Measurements from ENCODE around the gene TLR6.

Gene TLR6

DNA sequence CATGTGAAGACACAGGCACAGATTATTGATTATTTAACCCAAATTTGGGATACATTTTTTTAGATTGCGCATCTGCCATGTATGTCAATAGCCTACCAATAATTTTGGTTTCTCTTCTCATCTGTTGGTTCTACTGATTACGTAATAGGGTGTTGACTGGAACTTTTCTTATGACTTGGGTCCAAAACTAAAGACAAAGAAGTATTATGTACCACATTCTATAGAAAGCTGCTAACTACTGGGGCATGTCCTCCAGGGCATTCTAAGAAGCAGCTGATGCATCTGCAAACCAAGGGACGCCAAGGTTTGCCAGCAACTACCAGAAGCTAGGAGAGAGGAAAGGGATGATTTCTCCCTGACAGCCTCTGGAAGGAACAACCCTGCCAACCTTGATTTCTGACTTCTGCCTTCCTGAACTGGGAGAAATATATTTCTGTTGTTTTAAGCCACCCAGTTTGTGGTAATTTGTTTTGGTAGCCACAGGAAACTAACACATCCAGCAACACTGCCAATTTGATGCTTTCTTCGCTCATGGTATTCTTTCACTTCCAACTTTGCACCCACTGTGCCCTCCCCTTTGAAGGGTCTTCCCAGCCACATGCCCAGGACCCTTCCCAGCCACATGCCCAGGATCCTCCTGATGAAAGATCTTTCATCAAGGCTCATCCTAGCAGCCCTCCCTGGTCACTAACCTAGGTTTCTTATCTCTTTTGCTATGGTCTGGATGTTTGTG lies 36.1 kb downstream of the TLR6 start:
- no peak for DNase-seq (ENCODE audit: low read depth in 1 of 2, low spot score in 1 of 2)
- Histone ChIP-seq H3K4me3 (replicated peaks; ENCODE audit: insufficient read depth, low read length) (no peak overlapping the region), H3K27me3 (ENCODE audit: insufficient read depth, poor library complexity, severe bottlenecking) (no peaks in the 10 kb centered on the region), H3K27ac (replicated peaks) (no peak overlapping the region)
- TF ChIP-seq, protein P1, sequence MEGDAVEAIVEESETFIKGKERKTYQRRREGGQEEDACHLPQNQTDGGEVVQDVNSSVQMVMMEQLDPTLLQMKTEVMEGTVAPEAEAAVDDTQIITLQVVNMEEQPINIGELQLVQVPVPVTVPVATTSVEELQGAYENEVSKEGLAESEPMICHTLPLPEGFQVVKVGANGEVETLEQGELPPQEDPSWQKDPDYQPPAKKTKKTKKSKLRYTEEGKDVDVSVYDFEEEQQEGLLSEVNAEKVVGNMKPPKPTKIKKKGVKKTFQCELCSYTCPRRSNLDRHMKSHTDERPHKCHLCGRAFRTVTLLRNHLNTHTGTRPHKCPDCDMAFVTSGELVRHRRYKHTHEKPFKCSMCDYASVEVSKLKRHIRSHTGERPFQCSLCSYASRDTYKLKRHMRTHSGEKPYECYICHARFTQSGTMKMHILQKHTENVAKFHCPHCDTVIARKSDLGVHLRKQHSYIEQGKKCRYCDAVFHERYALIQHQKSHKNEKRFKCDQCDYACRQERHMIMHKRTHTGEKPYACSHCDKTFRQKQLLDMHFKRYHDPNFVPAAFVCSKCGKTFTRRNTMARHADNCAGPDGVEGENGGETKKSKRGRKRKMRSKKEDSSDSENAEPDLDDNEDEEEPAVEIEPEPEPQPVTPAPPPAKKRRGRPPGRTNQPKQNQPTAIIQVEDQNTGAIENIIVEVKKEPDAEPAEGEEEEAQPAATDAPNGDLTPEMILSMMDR (IDR thresholded peaks at IDR 0.05; ENCODE audit: insufficient read depth, low read length) = no peak
- no peak for TF ChIP-seq POLR2AphosphoS5 (IDR thresholded peaks at IDR 0.05; ENCODE audit: low read depth)
- no peak for TF ChIP-seq SPI1 (IDR thresholded peaks at IDR 0.05; ENCODE audit: borderline replicate concordance, low read depth)
- TF ChIP-seq GABPA (IDR thresholded peaks at IDR 0.05; ENCODE audit: low read depth) = no peak
- TF ChIP-seq, protein P2, sequence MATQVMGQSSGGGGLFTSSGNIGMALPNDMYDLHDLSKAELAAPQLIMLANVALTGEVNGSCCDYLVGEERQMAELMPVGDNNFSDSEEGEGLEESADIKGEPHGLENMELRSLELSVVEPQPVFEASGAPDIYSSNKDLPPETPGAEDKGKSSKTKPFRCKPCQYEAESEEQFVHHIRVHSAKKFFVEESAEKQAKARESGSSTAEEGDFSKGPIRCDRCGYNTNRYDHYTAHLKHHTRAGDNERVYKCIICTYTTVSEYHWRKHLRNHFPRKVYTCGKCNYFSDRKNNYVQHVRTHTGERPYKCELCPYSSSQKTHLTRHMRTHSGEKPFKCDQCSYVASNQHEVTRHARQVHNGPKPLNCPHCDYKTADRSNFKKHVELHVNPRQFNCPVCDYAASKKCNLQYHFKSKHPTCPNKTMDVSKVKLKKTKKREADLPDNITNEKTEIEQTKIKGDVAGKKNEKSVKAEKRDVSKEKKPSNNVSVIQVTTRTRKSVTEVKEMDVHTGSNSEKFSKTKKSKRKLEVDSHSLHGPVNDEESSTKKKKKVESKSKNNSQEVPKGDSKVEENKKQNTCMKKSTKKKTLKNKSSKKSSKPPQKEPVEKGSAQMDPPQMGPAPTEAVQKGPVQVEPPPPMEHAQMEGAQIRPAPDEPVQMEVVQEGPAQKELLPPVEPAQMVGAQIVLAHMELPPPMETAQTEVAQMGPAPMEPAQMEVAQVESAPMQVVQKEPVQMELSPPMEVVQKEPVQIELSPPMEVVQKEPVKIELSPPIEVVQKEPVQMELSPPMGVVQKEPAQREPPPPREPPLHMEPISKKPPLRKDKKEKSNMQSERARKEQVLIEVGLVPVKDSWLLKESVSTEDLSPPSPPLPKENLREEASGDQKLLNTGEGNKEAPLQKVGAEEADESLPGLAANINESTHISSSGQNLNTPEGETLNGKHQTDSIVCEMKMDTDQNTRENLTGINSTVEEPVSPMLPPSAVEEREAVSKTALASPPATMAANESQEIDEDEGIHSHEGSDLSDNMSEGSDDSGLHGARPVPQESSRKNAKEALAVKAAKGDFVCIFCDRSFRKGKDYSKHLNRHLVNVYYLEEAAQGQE (IDR thresholded peaks at IDR 0.05; ENCODE audit: insufficient replicate concordance, low read depth) = no peak

DNA sequence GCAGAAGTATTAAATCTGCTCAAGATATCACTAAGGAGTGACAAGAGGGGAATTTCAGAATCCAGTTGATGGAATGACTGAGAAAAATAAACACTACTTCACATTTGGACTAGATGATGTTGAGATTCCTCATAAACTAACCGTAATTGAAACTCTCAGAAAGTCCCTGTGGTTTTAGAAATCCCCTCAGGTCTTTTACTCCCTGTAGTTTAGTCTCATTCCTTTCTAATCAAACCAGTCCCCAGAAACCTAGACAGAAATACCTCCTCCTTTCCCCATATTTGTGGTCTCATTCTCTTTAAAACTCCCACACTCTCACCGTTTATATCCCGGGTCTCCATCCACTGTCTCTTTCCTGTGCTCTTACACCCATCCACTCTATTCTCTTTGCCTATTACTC lies 37.0 kb downstream of the TLR6 start:
- H3K27ac ChIP-seq (replicated peaks) = no peak overlapping the region
- DNase-seq (ENCODE audit: low read depth in 1 of 2, low spot score in 1 of 2) = no peak
- H3K27me3 ChIP-seq (ENCODE audit: insufficient read depth, poor library complexity, severe bottlenecking) = no peaks in the 10 kb centered on the region
- TF ChIP-seq SPI1 (IDR thresholded peaks at IDR 0.05; ENCODE audit: borderline replicate concordance, low read depth) (no peak), GABPA (IDR thresholded peaks at IDR 0.05; ENCODE audit: low read depth) (no peak), POLR2AphosphoS5 (IDR thresholded peaks at IDR 0.05; ENCODE audit: low read depth) (no peak)
- TF ChIP-seq, protein P1 (IDR thresholded peaks at IDR 0.05; ENCODE audit: insufficient read depth, low read length) = no peak
- TF ChIP-seq, protein P2 (IDR thresholded peaks at IDR 0.05; ENCODE audit: insufficient replicate concordance, low read depth) = no peak
- no peak overlapping the region for H3K4me3 ChIP-seq (replicated peaks; ENCODE audit: insufficient read depth, low read length)

DNA sequence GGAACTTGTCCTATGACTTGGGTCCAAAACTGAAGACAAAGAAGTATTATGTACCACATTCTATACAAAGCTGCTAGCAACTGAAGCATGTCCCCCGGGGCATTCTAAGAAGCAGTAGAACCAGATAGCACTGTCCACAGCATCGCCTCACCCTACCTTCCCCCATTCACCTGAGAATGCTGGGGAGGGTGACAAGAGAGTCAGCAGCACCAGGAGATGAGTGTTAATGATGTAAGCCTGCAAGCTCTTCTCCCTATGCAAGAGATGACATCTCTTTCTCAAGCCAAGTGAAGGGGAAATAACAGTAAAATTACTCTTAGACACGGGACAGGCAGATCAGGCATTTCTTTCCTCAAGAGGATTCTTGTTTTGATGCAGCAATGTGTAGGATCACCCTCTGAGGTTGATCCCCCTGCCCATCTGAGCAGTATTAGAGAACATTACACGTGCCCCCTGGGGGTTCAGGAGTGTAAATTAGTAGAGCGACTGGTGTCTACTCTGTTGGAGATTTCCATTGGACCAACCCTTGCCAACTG lies 38.1 kb downstream of the TLR6 start:
- TF ChIP-seq POLR2AphosphoS5 (IDR thresholded peaks at IDR 0.05; ENCODE audit: low read depth) (no peak), GABPA (IDR thresholded peaks at IDR 0.05; ENCODE audit: low read depth) (no peak), SPI1 (IDR thresholded peaks at IDR 0.05; ENCODE audit: borderline replicate concordance, low read depth) (no peak)
- TF ChIP-seq, protein P2 (IDR thresholded peaks at IDR 0.05; ENCODE audit: insufficient replicate concordance, low read depth) = no peak
- TF ChIP-seq, protein P1 (IDR thresholded peaks at IDR 0.05; ENCODE audit: insufficient read depth, low read length) = no peak
- Histone ChIP-seq H3K27me3 (ENCODE audit: insufficient read depth, poor library complexity, severe bottlenecking) (no peaks in the 10 kb centered on the region), H3K4me3 (replicated peaks; ENCODE audit: insufficient read depth, low read length) (no peak overlapping the region), H3K27ac (replicated peaks) (no peak overlapping the region)
- DNase-seq (ENCODE audit: low read depth in 1 of 2, low spot score in 1 of 2) = no peak

All from HL-60 (cell line).